HFFc6 (cell line): ENCODE results near the gene SPAG9. TPM values are rescaled to one million over a fixed set of nuclear protein-coding genes. Genes with fewer than 3 reads are reported as not detected.

ENCODE experiments used
- DNase-seq: peaks from one replicate; pipeline ENCODE4 v3.0.0-alpha.2; 2018
- H3K27ac Mint-ChIP-seq: 2 replicates; pipeline ENCODE4 v1.8.0; 2020; ENCODE audit warnings: mild to moderate bottlenecking, mixed read lengths
- H3K27me3 Mint-ChIP-seq: 2 replicates; pipeline ENCODE4 v1.8.0; 2021; ENCODE audit warnings: mild to moderate bottlenecking, moderate library complexity, mixed read lengths; ENCODE audit not compliant: insufficient read depth
- H3K36me3 Mint-ChIP-seq: 2 replicates; pipeline ENCODE4 v1.8.0; 2021; ENCODE audit warnings: low read depth, mixed read lengths
- H3K4me1 Mint-ChIP-seq: 2 replicates; pipeline ENCODE4 v1.8.0; 2020; ENCODE audit warnings: low read depth, mixed read lengths
- H3K4me3 Mint-ChIP-seq: 2 replicates; pipeline ENCODE4 v1.8.0; 2020; ENCODE audit warnings: mild to moderate bottlenecking, moderate library complexity, mixed read lengths
- H3K9me3 Mint-ChIP-seq: 2 replicates; pipeline ENCODE4 v1.8.0; 2020; ENCODE audit warnings: mild to moderate bottlenecking, mixed read lengths
- CTCF ChIP-seq: fragments of 200-600 bp; sonication (generic); IDR thresholded peaks from 2 replicates; pipeline ENCODE4 v1.5.0; 2021; ENCODE audit warnings: antibody characterized with exemption, mild to moderate bottlenecking
- total RNA-seq, 6 experiments: library from RNA; stranded (reverse); fragmentation: NEBNext Ultra II Directional; extraction: Animal tissue kit (Norgen Biotek cat#: 25700); gene quantifications; 2 replicates in 1 of 6; 3 replicates in 5 of 6; pipeline ENCODE4 v1.2.3, GENCODE V29; 2021

SPAG9 gene
- total RNA-seq, 6 experiments from 2014 or later: 54.3 to 78.1 (median 61.3) TPM

- Mint-ChIP-seq H3K27ac (peak overlapping the region; percentile 59), H3K4me3 (no peak overlapping the region), H3K36me3 (no peaks in the 10 kb centered on the region), H3K27me3 (peaks cover 3% of the 10 kb centered on the region), H3K4me1 (peaks cover 45% of the 10 kb centered on the region), H3K9me3 (no peaks in the 10 kb centered on the region)
- peak; percentile 90 for TF ChIP-seq CTCF
- DNase-seq: peak; percentile 37
Observed at GRCh38 chr17:50956750-50957523, 163.7 kb downstream of the SPAG9 start.

DNA sequence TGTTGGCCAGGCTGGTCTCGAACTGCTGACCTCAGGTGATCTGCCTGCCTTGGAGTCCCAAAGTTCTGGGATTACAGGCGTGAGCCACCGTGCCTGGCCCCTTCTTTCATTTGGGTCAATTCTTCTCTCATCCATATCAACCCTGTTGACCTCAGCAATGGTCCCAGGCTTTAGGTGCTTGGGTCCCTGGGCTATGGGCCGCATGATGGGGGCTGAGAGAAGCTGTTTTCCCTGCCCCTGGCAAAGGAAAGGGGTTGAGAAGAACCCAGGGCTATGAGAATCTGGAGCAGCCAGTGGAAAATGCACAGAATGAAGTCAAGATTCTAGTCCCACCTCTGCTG is 164.3 kb downstream of the SPAG9 start:
- no peak for DNase-seq
- Mint-ChIP-seq H3K27ac (no peak overlapping the region), H3K4me1 (peaks cover 49% of the 10 kb centered on the region), H3K36me3 (no peaks in the 10 kb centered on the region), H3K9me3 (no peaks in the 10 kb centered on the region), H3K4me3 (no peak overlapping the region), H3K27me3 (peaks cover 3% of the 10 kb centered on the region; the same call in 1 of the 2 replicates)
- TF ChIP-seq CTCF: no peak

- no peaks in the 10 kb centered on the region for H3K9me3 Mint-ChIP-seq
- H3K4me1 Mint-ChIP-seq: peaks cover 55% of the 10 kb centered on the region
- no peak for TF ChIP-seq CTCF
- peaks cover 3% of the 10 kb centered on the region; the same call in 1 of the 2 replicates for H3K27me3 Mint-ChIP-seq
- H3K4me3 Mint-ChIP-seq: no peak overlapping the region
- peak overlapping the region; percentile 98; the same call in 1 of the 2 replicates for H3K27ac Mint-ChIP-seq
- no peak for DNase-seq
- no peaks in the 10 kb centered on the region for H3K36me3 Mint-ChIP-seq
Observed at GRCh38 chr17:50955667-50956120, 165.0 kb downstream of the SPAG9 start.

DNA sequence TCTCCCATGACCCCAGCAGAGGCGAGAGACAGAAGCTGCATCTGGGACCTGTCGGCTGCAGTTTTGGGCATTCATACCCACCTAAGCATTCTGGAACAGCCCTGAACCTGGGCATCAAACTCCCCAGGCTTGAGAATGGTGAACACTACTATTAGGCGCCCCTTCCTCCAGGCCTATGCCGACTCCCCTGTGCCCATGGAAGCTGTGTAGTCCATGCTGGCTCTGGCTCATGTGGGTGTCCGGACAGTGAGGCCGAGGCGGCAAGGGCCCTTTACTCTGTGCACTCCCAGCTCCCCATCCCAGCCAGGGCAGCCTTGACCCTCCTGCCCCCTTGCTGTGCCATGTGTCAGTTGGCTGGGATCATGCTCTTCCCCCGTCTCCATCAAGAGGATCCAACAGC is 165.5 kb downstream of the SPAG9 start:
- peaks cover 60% of the 10 kb centered on the region for H3K4me1 Mint-ChIP-seq
- no peak for TF ChIP-seq CTCF
- H3K36me3 Mint-ChIP-seq: no peaks in the 10 kb centered on the region
- H3K27me3 Mint-ChIP-seq: peaks cover 3% of the 10 kb centered on the region; the same call in 1 of the 2 replicates
- no peaks in the 10 kb centered on the region for H3K9me3 Mint-ChIP-seq
- H3K4me3 Mint-ChIP-seq: no peak overlapping the region
- peak overlapping the region; percentile 98 for H3K27ac Mint-ChIP-seq
- DNase-seq: no peak

GRCh38 chr17:50954641-50955121 is 166.0 kb downstream of the SPAG9 start:
- no peaks in the 10 kb centered on the region for H3K9me3 Mint-ChIP-seq
- no peaks in the 10 kb centered on the region for H3K36me3 Mint-ChIP-seq
- H3K27me3 Mint-ChIP-seq: peaks cover 3% of the 10 kb centered on the region; the same call in 1 of the 2 replicates
- TF ChIP-seq CTCF: no peak
- H3K27ac Mint-ChIP-seq: peak overlapping the region; percentile 98
- peaks cover 65% of the 10 kb centered on the region for H3K4me1 Mint-ChIP-seq
- H3K4me3 Mint-ChIP-seq: no peak overlapping the region
- DNase-seq: no peak
